ENCODE data around the gene B4GALNT2.

- TF ChIP-seq CTCF (IDR thresholded peaks at IDR 0.05; ENCODE audit: low read depth, low read length, poor library complexity, severe bottlenecking), result no peak
- TF ChIP-seq EZH2phosphoT487 (IDR thresholded peaks at IDR 0.05; ENCODE audit: borderline replicate concordance, low read length), result no peak
Measured at GRCh38 chr17:49151996-49152395, 19.4 kb downstream of the B4GALNT2 start.
